Erythroblast (primary cell): ENCODE measurements around the gene ALDH4A1.

Source experiments
- GATA1 ChIP-seq: IDR thresholded peaks from 2 replicates; pipeline ENCODE4 v1.6.1; 2011; ENCODE audit warnings: low read depth, mild to moderate bottlenecking, control low read depth, low read length, moderate library complexity
- POLR2A ChIP-seq: IDR thresholded peaks from 2 replicates; pipeline ENCODE4 v1.6.1; 2011; ENCODE audit warnings: mild to moderate bottlenecking, low read length

DNA sequence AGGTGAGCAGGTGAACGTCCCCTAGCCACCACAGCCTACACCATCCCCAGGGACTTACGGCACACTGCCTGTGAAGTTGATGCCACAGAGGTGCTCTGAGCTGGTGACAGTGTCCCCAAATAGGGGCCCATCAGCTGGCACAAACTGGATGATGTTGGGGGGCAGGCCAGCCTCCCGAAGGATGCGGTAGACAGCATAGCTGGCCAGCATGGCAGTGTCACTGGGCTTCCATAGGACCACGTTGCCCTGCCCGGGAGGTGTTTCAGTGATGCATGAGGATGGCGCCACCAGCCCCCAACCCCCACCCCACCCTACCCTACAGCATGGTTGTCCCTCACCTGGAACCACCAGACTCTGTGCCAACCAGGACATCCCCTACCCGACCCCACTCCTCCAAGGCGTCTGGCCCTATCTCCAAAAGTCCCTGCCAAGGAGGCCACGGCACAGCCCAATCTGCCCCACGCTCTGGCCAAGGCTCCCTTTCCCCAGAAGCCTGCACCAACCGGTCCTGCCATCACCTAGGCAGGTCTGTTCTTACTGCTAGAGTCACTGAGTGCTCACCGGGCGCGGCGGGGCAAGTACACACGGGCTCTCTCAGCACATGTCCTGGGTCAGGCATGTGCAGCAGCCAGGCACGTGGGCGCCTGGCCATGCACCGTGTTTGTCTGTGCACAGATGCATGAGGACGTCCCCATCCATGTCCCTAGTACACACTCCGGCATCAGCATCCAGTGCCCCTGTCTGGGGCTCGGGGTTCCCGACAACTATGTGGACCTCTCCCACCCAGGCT lies 20.5 kb downstream of the ALDH4A1 start:
- TF ChIP-seq POLR2A (no peak), GATA1 (no peak)
